Epithelial cell of proximal tubule (primary cell): Measurements from ENCODE around the gene ATF6B. TPM values are rescaled to one million over a fixed set of nuclear protein-coding genes. Genes with fewer than 3 reads are reported as not detected.
"Not testable (repeated sequence)": the region's sequence is repeated elsewhere in the genome, so short reads cannot be mapped to it uniquely, and the experiment has no call there.

Experiments
- DNase-seq: peaks from one replicate; pipeline ENCODE4 v3.0.0-alpha.2; 2011; ENCODE audit warnings: low read depth
- H3K4me3 ChIP-seq: 2 replicates; pipeline ENCODE4 v1.5.1; 2011; ENCODE audit warnings: low read depth, mild to moderate bottlenecking, low read length
- CTCF ChIP-seq: conservative IDR thresholded peaks from 2 replicates; pipeline ENCODE4 v1.5.1; 2012; ENCODE audit warnings: low read depth, mild to moderate bottlenecking, low read length
- total RNA-seq: library from RNA; depleted of rRNA; stranded (reverse); fragments of >200 nt; gene quantifications from 2 replicates; pipeline ENCODE4 v1.2.3, GENCODE V29; 2015

ATF6B gene
- total RNA-seq, 1 donor from 2014 or later = 23.2 TPM

DNA sequence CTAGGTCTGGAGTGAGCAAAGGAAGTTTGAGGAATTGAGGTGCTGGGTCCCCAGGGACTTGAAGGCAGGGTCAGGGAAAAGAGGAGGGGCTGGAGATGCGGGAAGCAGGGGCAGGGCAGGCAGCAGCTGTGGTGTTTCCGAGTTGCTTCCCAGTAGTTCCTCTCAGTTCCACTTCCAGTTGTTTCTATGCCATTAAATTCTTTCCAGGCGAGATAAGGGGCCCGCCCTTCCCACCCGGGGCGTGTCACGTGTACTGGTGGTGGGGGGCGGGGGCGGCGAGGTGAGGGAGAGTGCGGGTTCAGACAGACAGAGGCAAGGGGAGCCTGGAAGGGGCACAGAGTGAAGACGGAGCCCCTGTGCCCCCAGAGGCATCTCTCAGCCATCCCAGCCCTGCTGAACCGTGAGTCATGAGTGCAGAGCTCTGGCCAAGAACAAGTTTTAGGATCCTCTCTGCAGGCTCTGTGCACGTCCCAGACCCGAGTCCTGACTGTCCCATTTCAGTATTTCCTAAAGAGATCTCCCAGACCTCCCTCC is 19.9 kb downstream of the ATF6B start:
- no peak overlapping the region for H3K4me3 ChIP-seq
- DNase-seq = no peak
- TF ChIP-seq CTCF = no peak

DNA sequence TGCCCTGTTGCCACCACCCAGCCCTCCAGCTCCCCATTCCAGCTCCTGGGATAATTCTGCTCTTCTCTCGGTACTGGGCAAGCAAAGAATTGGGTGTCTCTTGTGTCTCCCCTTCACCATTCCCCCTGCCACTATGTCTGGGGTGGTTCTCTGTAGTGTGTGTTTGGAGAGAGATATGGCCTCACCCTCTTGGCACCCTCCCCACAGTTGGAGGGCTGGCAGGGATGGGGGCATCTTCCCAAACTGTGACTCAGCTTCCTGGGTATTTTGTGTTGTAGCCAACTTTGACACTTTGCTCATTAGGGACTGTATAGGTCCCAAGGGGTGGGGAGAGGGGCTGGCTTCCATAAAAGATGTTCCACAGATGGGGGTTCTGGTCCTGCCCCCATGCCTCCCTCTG is 20.6 kb downstream of the ATF6B start:
- no peak for DNase-seq
- H3K4me3 ChIP-seq = no peak overlapping the region
- TF ChIP-seq CTCF = no peak

GRCh38 chr6:32105433-32105832 is 22.6 kb downstream of the ATF6B start:
- no peak overlapping the region for H3K4me3 ChIP-seq
- DNase-seq = no peak
- no peak for TF ChIP-seq CTCF

DNA sequence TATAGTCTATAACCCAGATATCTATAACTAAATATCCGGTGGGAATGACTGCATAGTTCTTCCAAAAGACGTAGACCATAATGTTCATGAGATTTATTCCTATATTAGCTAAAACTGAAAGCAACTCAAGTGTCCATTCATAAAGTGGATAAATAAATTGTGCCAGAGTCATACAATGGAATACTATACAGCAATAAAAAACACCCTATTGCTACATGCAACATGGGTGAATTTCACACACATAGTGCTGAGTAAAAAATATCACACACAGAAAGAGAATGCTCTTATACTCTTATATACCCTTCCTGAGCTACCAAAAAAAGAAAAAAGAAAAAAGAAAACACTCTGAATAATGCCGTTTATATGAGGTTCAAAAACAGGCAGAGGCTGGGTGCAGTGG is 25.8 kb downstream of the ATF6B start:
- H3K4me3 ChIP-seq = no peak overlapping the region
- DNase-seq = no peak
- TF ChIP-seq CTCF = no peak

- H3K4me3 ChIP-seq, DNase-seq: not testable (repeated sequence)
Measured at GRCh38 chr6:32100251-32100650, 27.8 kb downstream of the ATF6B start.

GRCh38 chr6:32097364-32097763 is 30.7 kb downstream of the ATF6B start:
- no peak for TF ChIP-seq CTCF
- DNase-seq = no peak
- H3K4me3 ChIP-seq = no peak overlapping the region

DNA sequence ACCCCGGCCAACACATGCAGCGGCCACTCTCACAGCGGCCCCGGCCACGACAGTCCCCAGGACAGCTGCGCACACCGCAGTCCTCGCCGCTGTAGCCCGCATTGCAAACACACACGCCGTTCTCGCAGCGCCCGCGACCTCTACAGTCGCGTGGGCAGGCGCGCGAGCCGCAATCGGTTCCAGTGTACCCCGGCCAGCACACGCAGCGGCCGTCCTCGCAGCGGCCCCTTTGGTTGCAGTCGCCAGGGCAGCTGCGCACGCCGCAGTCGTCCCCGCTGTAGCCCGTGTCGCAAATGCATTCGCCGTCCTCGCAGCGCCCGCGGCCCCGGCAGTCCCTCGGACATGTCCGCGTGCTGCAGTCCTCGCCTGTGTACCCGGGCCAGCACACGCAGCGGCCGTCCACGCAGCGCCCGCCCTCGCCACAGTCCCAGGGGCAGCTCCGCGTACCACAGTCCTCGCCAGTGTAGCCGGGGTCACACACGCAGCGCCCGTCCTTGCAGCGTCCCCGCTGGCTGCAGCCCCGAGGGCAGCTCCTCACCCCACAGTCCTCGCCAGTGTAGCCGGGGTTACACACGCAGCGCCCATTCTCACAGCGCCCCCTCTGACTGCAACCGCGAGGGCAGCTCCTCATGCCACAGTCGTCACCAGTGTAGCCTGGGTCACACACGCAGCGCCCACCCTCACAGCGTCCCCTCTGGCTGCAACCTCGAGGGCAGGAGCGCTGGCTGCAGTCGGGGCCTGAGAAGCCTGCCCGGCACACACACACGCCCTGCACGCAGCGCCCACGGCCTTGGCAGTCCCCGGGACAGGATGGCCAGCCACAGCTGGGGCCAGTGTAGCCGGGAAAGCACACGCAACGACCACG is 31.4 kb downstream of the ATF6B start:
- TF ChIP-seq CTCF = peak; percentile 10
- DNase-seq = no peak
- H3K4me3 ChIP-seq = no peak overlapping the region
